HG02759 (cell line): ENCODE results near the gene RHCE.
"Not testable (repeated sequence)": the region's sequence is repeated elsewhere in the genome, so short reads cannot be mapped to it uniquely, and the experiment has no call there.

Experiments used
- ATAC-seq: cut with Tn5 transposase; IDR thresholded peaks from one replicate; pipeline ENCODE4 v1.9.1; 2021; ENCODE audit warnings: mild to moderate bottlenecking, moderate library complexity; ENCODE audit not compliant: unreplicated experiment

RHCE gene

GRCh38 chr1:25402947-25403803, 17.4 kb downstream of the RHCE start:
- ATAC-seq = not testable (repeated sequence)

- not testable (repeated sequence) for ATAC-seq
Measured at GRCh38 chr1:25398079-25398478, 22.5 kb downstream of the RHCE start.

DNA sequence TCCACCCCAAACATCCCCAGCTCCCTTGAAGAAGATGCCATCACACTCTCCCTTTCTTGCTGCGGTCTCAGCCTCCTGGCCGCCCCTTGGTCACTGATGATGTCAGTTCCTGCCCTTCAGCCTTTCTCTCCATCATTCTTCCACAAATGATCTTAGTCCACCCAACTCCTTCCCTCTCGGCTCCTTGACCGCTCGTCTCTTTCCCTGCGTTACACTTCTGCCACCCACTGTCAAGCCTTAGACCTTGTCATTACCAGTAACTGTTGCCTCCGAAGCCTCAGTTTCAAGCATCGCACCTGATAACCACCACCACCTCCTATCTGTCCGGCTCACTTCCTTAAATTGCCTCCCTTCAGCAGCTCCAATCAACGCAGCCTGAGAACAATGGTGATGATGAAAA, 23.1 kb downstream of the RHCE start:
- ATAC-seq = not testable (repeated sequence)

- no peak for ATAC-seq
Measured at GRCh38 chr1:25392841-25393240, 27.8 kb downstream of the RHCE start.

DNA sequence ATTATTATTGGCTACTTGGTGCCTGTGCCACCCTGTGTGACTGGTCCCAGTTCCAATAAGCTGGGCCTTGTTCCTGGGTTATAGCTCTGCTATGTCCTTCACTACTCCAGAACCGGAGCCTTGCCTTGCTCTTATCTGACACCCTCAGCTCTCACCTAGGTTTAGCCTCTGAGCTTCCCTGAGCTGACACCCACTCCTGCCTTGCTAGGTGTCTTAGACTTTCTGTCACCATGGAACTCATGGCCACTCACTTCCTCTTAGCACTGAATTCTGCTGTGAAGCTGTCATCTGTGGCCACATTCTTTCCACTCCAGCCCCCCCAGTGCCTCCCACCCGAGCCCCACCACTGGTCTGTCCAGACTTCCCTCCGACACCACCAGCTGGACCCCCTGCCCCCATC, 30.9 kb downstream of the RHCE start:
- not testable (repeated sequence) for ATAC-seq

DNA sequence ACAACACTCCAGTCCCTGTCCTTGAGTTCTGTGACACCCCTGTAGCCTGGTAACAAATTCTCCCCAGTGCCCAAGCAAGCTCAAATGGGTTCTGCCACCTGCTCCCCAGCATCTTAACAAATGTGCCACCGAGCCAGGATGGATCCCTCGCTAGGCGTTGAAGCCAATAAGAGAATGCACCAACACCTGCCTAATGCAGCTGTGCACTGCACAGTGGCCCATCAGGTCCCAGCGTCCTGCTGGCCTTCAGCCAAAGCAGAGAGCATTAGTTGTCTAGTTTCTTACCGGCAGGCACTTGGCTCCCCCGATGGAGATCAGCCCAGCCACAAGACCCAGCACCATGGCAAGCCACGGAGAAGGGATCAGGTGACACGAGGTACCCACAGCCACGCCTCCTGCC, 31.9 kb downstream of the RHCE start:
- not testable (repeated sequence) for ATAC-seq

GRCh38 chr1:25387096-25387495, 33.5 kb downstream of the RHCE start:
- ATAC-seq = not testable (repeated sequence)

DNA sequence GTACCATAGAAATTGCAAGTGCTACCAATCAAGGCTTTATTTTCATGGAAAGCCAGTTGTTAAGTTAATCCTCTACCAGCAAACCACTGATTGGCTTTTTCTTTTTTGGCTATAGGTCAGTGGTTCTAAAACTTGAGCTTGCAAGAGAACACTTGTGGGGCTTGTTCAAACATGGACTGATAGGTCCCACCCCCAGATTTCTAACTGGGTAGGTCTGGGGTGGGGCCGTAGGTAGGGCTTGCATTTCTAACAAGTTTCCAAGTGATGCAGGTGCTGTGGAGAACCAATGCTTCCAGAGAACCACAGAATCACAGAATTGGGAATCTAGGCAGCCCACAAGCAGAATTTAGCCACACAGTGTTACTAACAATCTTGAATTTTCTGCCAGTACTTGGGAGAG, 36.8 kb downstream of the RHCE start:
- ATAC-seq = not testable (repeated sequence)

DNA sequence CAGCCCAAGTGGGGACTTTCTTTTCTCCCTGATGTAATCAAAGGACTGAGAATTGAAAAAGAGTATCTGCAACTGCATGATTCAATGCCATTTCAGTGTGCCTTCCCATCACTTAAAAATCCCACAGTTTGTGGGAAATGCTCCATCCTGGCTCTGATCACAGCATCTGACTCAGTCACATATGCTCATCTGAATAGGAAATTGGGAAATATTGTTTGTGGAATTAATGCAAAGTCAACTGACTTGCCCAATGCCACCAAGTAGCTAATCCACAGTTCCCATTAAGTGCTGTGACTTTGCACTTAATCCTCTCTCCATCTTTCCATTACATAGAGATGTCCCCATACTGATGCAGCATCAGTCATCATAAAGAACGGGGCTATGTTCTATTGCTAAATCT, 37.5 kb downstream of the RHCE start:
- not testable (repeated sequence) for ATAC-seq

- ATAC-seq = not testable (repeated sequence)
Measured at GRCh38 chr1:25382543-25382942, 38.1 kb downstream of the RHCE start.

DNA sequence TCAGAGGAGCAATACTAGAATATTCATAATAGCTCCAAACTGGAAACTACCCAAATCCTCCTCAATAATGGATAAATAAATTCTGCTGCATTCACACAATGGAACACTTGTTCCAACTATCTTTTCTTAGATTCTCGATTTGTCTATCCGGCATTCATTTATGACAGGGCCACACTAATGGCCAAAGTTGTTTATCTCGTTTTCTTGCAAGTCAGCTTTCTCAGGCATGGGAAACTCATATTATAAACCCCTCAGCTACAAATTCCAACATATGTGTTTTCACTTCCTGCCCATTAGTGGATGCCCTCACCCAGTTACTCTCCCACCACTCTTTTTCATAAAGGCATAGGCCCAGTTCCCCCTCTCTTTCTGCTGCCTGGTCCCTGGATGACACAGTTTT, 42.3 kb downstream of the RHCE start:
- ATAC-seq = not testable (repeated sequence)

DNA sequence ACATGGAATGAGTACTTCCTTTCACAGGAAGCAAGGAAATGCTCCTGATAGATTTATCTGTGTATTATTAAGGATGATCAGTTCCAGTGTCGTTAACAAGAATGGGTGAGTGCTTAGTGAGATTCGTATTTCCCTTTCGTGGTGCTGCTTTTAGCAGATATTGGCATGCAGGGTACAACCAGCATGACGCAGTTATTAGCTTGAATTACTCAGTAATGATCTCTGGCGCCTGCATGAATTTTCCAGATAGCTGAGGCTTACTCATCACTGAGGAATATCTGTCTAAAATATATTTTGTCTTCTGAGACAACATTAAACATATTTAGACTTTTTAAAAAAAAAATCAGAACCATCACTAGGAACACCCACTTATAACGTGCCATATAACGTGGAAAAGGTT, 48.9 kb downstream of the RHCE start:
- not testable (repeated sequence) for ATAC-seq

GRCh38 chr1:25369691-25370271, 50.8 kb downstream of the RHCE start:
- not testable (repeated sequence) for ATAC-seq

- no peak for ATAC-seq
Measured at GRCh38 chr1:25369241-25369640, 51.4 kb downstream of the RHCE start.

DNA sequence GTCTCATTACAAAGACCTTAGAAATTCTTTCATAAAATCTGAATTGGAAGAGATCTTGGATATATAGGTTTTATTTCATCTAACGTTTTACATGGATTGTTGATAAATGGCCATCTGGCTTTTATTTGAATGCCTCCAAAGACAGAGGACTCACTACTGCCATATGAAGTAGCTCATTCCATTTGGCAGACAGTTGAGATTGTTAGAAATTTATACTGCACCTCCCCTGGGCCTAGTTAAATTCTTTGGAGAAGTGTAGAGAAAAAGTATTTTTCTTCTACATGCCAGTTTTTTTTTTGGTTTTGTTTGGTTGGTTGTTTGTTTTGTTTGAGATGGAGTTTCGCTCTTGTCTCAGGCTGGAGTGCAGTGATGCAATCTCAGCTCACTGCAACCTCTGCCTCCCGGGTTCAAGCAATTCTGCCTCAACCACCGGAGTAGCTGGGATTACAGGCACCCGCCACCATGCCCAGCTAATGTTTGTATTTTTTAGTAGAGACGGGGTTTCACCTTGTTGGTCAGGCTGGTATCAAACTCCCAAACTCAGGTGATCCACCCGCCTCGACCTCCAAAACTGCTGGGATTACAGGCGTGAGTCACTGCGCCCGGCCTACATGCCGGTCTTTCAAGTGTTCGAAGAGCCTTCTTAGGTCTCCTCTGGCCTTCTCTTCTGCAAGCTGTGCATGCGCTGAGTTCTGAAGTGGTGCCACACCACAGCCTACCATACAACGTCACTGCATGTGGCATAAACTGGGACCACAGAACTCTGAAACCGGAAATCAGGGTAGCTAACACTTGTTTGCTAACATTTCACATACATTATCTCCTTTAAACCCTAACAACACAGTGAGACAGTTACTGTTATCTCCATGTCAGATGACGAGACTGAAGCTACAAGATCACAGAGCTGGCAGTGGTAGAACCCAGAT, 57.7 kb downstream of the RHCE start:
- ATAC-seq = not testable (repeated sequence)

- no peak for ATAC-seq
Measured at GRCh38 chr1:25361901-25362300, 58.7 kb downstream of the RHCE start.

- ATAC-seq = no peak
Measured at GRCh38 chr1:25360596-25361581, 59.7 kb downstream of the RHCE start.

- ATAC-seq = no peak
Measured at GRCh38 chr1:25356848-25357247, 63.8 kb downstream of the RHCE start.

DNA sequence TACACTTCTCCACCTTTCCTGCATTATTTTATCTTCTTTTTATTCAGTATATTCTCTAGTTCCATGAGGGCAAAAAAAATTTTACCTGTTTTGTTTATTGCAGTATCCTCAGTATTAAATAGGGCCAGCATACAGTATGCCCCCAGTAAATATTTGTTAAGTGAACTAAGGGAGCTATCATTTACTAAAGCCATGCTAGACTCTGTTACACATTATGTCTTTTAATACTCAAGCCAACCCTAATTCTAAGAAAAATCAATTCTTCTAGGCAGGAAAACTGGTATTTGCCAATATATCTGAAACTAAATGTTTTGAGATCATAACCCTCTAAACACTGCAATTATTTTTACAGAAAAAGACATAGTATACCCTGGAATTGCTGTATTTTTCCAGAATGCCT, 64.2 kb downstream of the RHCE start:
- no peak for ATAC-seq

- ATAC-seq = no peak
Measured at GRCh38 chr1:25355841-25356395, 64.7 kb downstream of the RHCE start.
